Neural cell (in vitro differentiated cells): Measurements from ENCODE around the gene MED8. TPM values are rescaled to one million over a fixed set of nuclear protein-coding genes. Genes with fewer than 3 reads are reported as not detected.
A peak's percentile ranks its signal among the peaks of the same experiment; 100 is the strongest.

Experiments used
- H2AFZ ChIP-seq: fragments of 200-600, 300-800 bp; sonication (generic), shearing (Covaris generic); 2 replicates; pipeline ENCODE4 v1.6.0; 2014; ENCODE audit warnings: low read depth, mild to moderate bottlenecking, antibody characterized with exemption, low read length, moderate library complexity
- H3F3A ChIP-seq: fragments of 200-600 bp; shearing (Covaris generic); 2 replicates; pipeline ENCODE4 v1.6.1; 2016; ENCODE audit warnings: mild to moderate bottlenecking, moderate library complexity, mixed read lengths, antibody characterized with exemption, low read length; ENCODE audit not compliant: insufficient read depth, poor library complexity, severe bottlenecking
- H3K27ac ChIP-seq: fragments of 200-600, 300-800 bp; sonication (generic), shearing (Covaris generic); 2 replicates; pipeline ENCODE4 v1.5.1; 2014; ENCODE audit warnings: mild to moderate bottlenecking, low read length, moderate library complexity
- H3K27me3 ChIP-seq: fragments of 300-800, 200-600 bp; sonication (generic), shearing (Covaris generic); 2 replicates; pipeline ENCODE4 v1.6.0; 2014; ENCODE audit warnings: mild to moderate bottlenecking, low read depth, low read length, moderate library complexity; ENCODE audit not compliant: insufficient read depth
- H3K36me3 ChIP-seq: fragments of 300-800, 200-600 bp; sonication (generic), shearing (Covaris generic); 2 replicates; pipeline ENCODE4 v1.5.1; 2014; ENCODE audit warnings: mild to moderate bottlenecking, antibody characterized with exemption, low read length, moderate library complexity; ENCODE audit not compliant: insufficient read depth
- H3K4me2 ChIP-seq: fragments of 300-800, 200-600 bp; sonication (generic), shearing (Covaris generic); 2 replicates; pipeline ENCODE4 v1.6.0; 2014; ENCODE audit warnings: mild to moderate bottlenecking, low read length
- H3K4me3 ChIP-seq: fragments of 300-800, 200-600 bp; sonication (generic), shearing (Covaris generic); 2 replicates; pipeline ENCODE4 v1.5.1; 2014; ENCODE audit warnings: mild to moderate bottlenecking, low read length, moderate library complexity
- H3K79me2 ChIP-seq: fragments of 200-600 bp; shearing (Covaris generic); replicated peaks from 2 replicates; pipeline ENCODE4 v1.6.0; 2014; ENCODE audit warnings: mild to moderate bottlenecking, low read length, moderate library complexity; ENCODE audit not compliant: insufficient read depth
- H3K9ac ChIP-seq: fragments of 300-800, 200-600 bp; sonication (generic), shearing (Covaris generic); 2 replicates; pipeline ENCODE4 v1.6.1; 2016; ENCODE audit warnings: mild to moderate bottlenecking, low read length, mixed read lengths
- H3K9me2 ChIP-seq: fragments of 200-600 bp; shearing (Covaris generic); 2 replicates; pipeline ENCODE4 v1.6.1; 2016; ENCODE audit warnings: mild to moderate bottlenecking, low read length, mixed read lengths; ENCODE audit not compliant: insufficient read depth
- H3K9me3 ChIP-seq: fragments of 200-600, 300-800 bp; sonication (generic), shearing (Covaris generic); 2 replicates; pipeline ENCODE4 v1.6.1; 2016; ENCODE audit warnings: mild to moderate bottlenecking, mixed run types, low read length, moderate library complexity, mixed read lengths
- H4K20me1 ChIP-seq: fragments of 200-600 bp; shearing (Covaris generic); 2 replicates; pipeline ENCODE4 v1.6.1; 2016; ENCODE audit warnings: mild to moderate bottlenecking, mixed run types; ENCODE audit not compliant: insufficient read depth
- CTCF ChIP-seq: fragments of 450-650 bp; IDR thresholded peaks from 2 replicates; pipeline ENCODE4 v1.5.1; 2014; ENCODE audit warnings: antibody characterized with exemption, mild to moderate bottlenecking, moderate library complexity; ENCODE audit not compliant: poor library complexity, severe bottlenecking
- EP300 ChIP-seq: fragments of 450-650 bp; conservative IDR thresholded peaks from 2 replicates; pipeline ENCODE4 v1.6.1; 2014; ENCODE audit warnings: antibody characterized with exemption, mild to moderate bottlenecking, moderate library complexity; ENCODE audit not compliant: poor library complexity, severe bottlenecking
- EZH2 ChIP-seq: fragments of 200-600, 300-800 bp; shearing (Covaris generic), sonication (generic); IDR thresholded peaks from 2 replicates; pipeline ENCODE4 v1.6.1; 2014; ENCODE audit warnings: antibody characterized with exemption, low read length, borderline replicate concordance, mild to moderate bottlenecking; ENCODE audit not compliant: insufficient read depth, poor library complexity, severe bottlenecking
- MXI1 ChIP-seq: fragments of 450-650 bp; conservative IDR thresholded peaks from 2 replicates; pipeline ENCODE4 v1.6.1; 2014; ENCODE audit warnings: antibody characterized with exemption, mild to moderate bottlenecking; ENCODE audit not compliant: poor library complexity, severe bottlenecking
- POLR2AphosphoS5 ChIP-seq: IDR thresholded peaks from 2 replicates; pipeline ENCODE4 v1.6.1; 2012
- RAD21 ChIP-seq: fragments of 450-650 bp; conservative IDR thresholded peaks from 2 replicates; pipeline ENCODE4 v1.6.1; 2014; ENCODE audit warnings: antibody characterized with exemption, mild to moderate bottlenecking, moderate library complexity
- SMC3 ChIP-seq: fragments of 450-650 bp; conservative IDR thresholded peaks from 2 replicates; pipeline ENCODE4 v1.6.1; 2014; ENCODE audit warnings: antibody characterized with exemption, mild to moderate bottlenecking, moderate library complexity; ENCODE audit not compliant: poor library complexity
- TAF1 ChIP-seq: IDR thresholded peaks from 2 replicates; pipeline ENCODE4 v1.6.1; 2012; ENCODE audit warnings: low read depth
- polyA plus RNA-seq: library from polyadenylated mRNA; depleted of rRNA; stranded (reverse); fragments of >200 nt; gene quantifications from 2 replicates; pipeline ENCODE4 v1.2.3, GENCODE V29; 2014
- TF ChIP-seq, protein P1 (sequence below): IDR thresholded peaks from 2 replicates; pipeline ENCODE4 v1.6.1; 2012; ENCODE audit warnings: borderline replicate concordance

MED8 gene
- polyA plus RNA-seq, 1 donor from 2014 or later: 59.2 TPM

- Histone ChIP-seq H3K9me2 (no peaks in the 10 kb centered on the region), H3K36me3 (no peaks in the 10 kb centered on the region), H3K79me2 (no peaks in the 10 kb centered on the region), H3K4me3 (peak overlapping the region; percentile 55), H3K9ac (peak overlapping the region; percentile 20), H2AFZ (peak overlapping the region; percentile 27), H3K27ac (no peak overlapping the region), H3K27me3 (peaks cover 11% of the 10 kb centered on the region), H4K20me1 (no peaks in the 10 kb centered on the region), H3K9me3 (no peaks in the 10 kb centered on the region), H3F3A (no peaks in the 10 kb centered on the region), H3K4me2 (no peak overlapping the region)
- no peak for TF ChIP-seq CTCF
- no peak for TF ChIP-seq POLR2AphosphoS5
- no peak for TF ChIP-seq EP300
- TF ChIP-seq MXI1: no peak
- TF ChIP-seq EZH2: no peak
- no peak for TF ChIP-seq TAF1
- TF ChIP-seq, protein P1, sequence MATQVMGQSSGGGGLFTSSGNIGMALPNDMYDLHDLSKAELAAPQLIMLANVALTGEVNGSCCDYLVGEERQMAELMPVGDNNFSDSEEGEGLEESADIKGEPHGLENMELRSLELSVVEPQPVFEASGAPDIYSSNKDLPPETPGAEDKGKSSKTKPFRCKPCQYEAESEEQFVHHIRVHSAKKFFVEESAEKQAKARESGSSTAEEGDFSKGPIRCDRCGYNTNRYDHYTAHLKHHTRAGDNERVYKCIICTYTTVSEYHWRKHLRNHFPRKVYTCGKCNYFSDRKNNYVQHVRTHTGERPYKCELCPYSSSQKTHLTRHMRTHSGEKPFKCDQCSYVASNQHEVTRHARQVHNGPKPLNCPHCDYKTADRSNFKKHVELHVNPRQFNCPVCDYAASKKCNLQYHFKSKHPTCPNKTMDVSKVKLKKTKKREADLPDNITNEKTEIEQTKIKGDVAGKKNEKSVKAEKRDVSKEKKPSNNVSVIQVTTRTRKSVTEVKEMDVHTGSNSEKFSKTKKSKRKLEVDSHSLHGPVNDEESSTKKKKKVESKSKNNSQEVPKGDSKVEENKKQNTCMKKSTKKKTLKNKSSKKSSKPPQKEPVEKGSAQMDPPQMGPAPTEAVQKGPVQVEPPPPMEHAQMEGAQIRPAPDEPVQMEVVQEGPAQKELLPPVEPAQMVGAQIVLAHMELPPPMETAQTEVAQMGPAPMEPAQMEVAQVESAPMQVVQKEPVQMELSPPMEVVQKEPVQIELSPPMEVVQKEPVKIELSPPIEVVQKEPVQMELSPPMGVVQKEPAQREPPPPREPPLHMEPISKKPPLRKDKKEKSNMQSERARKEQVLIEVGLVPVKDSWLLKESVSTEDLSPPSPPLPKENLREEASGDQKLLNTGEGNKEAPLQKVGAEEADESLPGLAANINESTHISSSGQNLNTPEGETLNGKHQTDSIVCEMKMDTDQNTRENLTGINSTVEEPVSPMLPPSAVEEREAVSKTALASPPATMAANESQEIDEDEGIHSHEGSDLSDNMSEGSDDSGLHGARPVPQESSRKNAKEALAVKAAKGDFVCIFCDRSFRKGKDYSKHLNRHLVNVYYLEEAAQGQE: no peak
- no peak for TF ChIP-seq SMC3
- no peak for TF ChIP-seq RAD21
These were observed 41.2 kb downstream of the MED8 start for GRCh38 chr1:43348343-43348808.

DNA sequence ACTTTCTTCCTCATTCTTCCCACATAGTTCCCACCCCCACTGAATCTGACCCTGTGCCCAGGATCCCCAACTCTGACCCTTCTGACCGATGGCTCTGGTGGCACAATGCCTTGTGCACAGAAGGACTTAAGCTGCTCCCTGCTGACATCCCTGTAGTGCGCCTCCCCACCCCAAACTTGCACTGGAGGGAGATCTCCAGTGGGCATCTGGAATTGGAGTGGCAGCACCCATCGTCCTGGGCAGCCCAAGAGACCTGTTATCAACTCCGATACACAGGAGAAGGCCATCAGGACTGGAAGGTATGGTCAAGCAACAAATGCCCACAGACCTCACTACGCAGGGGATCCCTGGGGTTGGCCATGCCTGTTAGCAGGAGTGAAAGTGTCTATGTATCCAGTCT is 43.0 kb downstream of the MED8 start:
- no peaks in the 10 kb centered on the region for H3K9me3 ChIP-seq
- no peak overlapping the region for H3K27ac ChIP-seq
- no peak for TF ChIP-seq MXI1
- TF ChIP-seq TAF1: no peak
- TF ChIP-seq EP300: no peak
- TF ChIP-seq EZH2: no peak
- TF ChIP-seq POLR2AphosphoS5: no peak
- TF ChIP-seq, protein P1: no peak
- TF ChIP-seq SMC3: no peak
- no peak for TF ChIP-seq RAD21
- TF ChIP-seq CTCF: no peak
- H2AFZ ChIP-seq: no peak overlapping the region
- no peaks in the 10 kb centered on the region for H3F3A ChIP-seq
- no peaks in the 10 kb centered on the region for H3K79me2 ChIP-seq
- H4K20me1 ChIP-seq: no peaks in the 10 kb centered on the region
- H3K4me3 ChIP-seq: no peak overlapping the region
- H3K4me2 ChIP-seq: no peak overlapping the region
- H3K9me2 ChIP-seq: no peaks in the 10 kb centered on the region
- H3K9ac ChIP-seq: no peak overlapping the region
- peaks cover 11% of the 10 kb centered on the region for H3K27me3 ChIP-seq
- no peaks in the 10 kb centered on the region for H3K36me3 ChIP-seq
